Activated CD8-positive, alpha-beta memory T cell treated with anti-CD3 and anti-CD28 coated beads, Interleukin-2, amount 10 ng/mL, durations not matched to agents 7 days and 5 days (primary cell): ENCODE data around the gene RGS5. TPM values are rescaled to one million over a fixed set of nuclear protein-coding genes. Genes with fewer than 3 reads are reported as not detected.

Source experiments
- ATAC-seq: fragments of 150-1000 bp; cut with Tn5 transposase; one replicate; pipeline ENCODE4 v1.10.0; 2021; ENCODE audit warnings: moderate library complexity
- CTCF ChIA-PET: fragments of 350-600 bp; sonication (Branson Sonifier 250); formaldehyde crosslinking; loops from one replicate; lab custom pipeline; 2021; ENCODE audit warnings: antibody characterized with exemption; lab: Charles Lee
- DNase-seq: peaks from one replicate; pipeline ENCODE4 v3.0.0-alpha.2; 2020
- H3K27ac Mint-ChIP-seq: one replicate; pipeline ENCODE4 v1.8.0; 2021; ENCODE audit warnings: mild to moderate bottlenecking, mixed read lengths
- H3K27me3 Mint-ChIP-seq: one replicate; pipeline ENCODE4 v1.8.0; 2021; ENCODE audit warnings: mixed read lengths
- H3K36me3 Mint-ChIP-seq: one replicate; pipeline ENCODE4 v1.8.0; 2021; ENCODE audit warnings: mild to moderate bottlenecking, mixed read lengths
- H3K4me1 Mint-ChIP-seq: one replicate; pipeline ENCODE4 v1.8.0; 2021; ENCODE audit warnings: mixed read lengths
- H3K4me3 Mint-ChIP-seq: one replicate; pipeline ENCODE4 v1.8.0; 2021; ENCODE audit warnings: mild to moderate bottlenecking, moderate library complexity, mixed read lengths
- H3K9me3 Mint-ChIP-seq: one replicate; pipeline ENCODE4 v1.8.0; 2022; ENCODE audit warnings: low read depth, mixed read lengths
- total RNA-seq, 2 experiments: library from RNA; stranded (reverse); gene quantifications; one replicate each; pipeline ENCODE4 v1.2.3, GENCODE V29; 2021

The RGS5 gene
- total RNA-seq, 2 experiments from 2014 or later = 3.1 to 3.7 TPM

GRCh38 chr1:163173121-163173520 lies 29.6 kb downstream of the RGS5 start:
- no peak for ATAC-seq
- H3K4me3 Mint-ChIP-seq = no peak overlapping the region

DNA sequence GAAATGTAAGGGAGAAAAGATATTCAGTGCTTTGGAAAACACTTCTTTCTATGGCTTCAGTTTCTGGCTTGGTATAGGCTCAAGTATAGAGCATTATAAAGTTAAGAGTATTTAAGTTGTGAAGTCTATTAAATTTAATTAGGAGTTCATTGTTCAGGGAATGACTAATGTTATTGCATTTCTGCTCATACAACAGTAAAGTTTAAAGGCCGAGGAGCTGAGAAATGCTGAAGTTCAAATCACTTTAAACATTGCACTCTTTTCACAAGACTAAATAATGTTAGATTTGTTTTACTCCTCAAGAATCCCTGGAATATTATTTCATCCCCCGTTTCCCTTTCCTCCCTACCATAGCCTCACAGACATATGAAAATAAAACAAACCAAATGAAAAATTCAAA lies 30.1 kb downstream of the RGS5 start:
- Mint-ChIP-seq H3K4me3 (no peak overlapping the region), H3K27ac (no peak overlapping the region), H3K4me1 (no peaks in the 10 kb centered on the region), H3K9me3 (no peaks in the 10 kb centered on the region), H3K27me3 (no peaks in the 10 kb centered on the region), H3K36me3 (no peaks in the 10 kb centered on the region)
- CTCF ChIA-PET = no interaction called here
- no peak for DNase-seq
- ATAC-seq = no peak

More at GRCh38 chr1:163173121-163173520, 29.6 kb downstream of the RGS5 start:
- Mint-ChIP-seq H3K4me1 (no peaks in the 10 kb centered on the region), H3K27ac (no peak overlapping the region), H3K36me3 (no peaks in the 10 kb centered on the region), H3K27me3 (no peaks in the 10 kb centered on the region), H3K9me3 (no peaks in the 10 kb centered on the region)
- CTCF ChIA-PET = no interaction called here
- no peak for DNase-seq

GRCh38 chr1:163171826-163172225 lies 30.9 kb downstream of the RGS5 start:
- no peak overlapping the region for H3K4me3 Mint-ChIP-seq
- H3K36me3 Mint-ChIP-seq = no peaks in the 10 kb centered on the region
- no peaks in the 10 kb centered on the region for H3K4me1 Mint-ChIP-seq
- H3K27me3 Mint-ChIP-seq = no peaks in the 10 kb centered on the region
- CTCF ChIA-PET = no interaction called here
- no peak for DNase-seq
- no peaks in the 10 kb centered on the region for H3K9me3 Mint-ChIP-seq
- no peak overlapping the region for H3K27ac Mint-ChIP-seq
- no peak for ATAC-seq

- H3K27me3 Mint-ChIP-seq = no peaks in the 10 kb centered on the region
- CTCF ChIA-PET = no interaction called here
- no peaks in the 10 kb centered on the region for H3K9me3 Mint-ChIP-seq
- DNase-seq (no peak), ATAC-seq (no peak)
- H3K4me1 Mint-ChIP-seq = no peaks in the 10 kb centered on the region
- no peak overlapping the region for H3K4me3 Mint-ChIP-seq
- H3K27ac Mint-ChIP-seq = no peak overlapping the region
- H3K36me3 Mint-ChIP-seq = no peaks in the 10 kb centered on the region
These were observed 31.6 kb downstream of the RGS5 start for GRCh38 chr1:163170975-163171676.

- H3K36me3 Mint-ChIP-seq = no peaks in the 10 kb centered on the region
- no peak overlapping the region for H3K4me3 Mint-ChIP-seq
- H3K27me3 Mint-ChIP-seq = no peaks in the 10 kb centered on the region
- H3K9me3 Mint-ChIP-seq = no peaks in the 10 kb centered on the region
- ATAC-seq = no peak
- CTCF ChIA-PET = no interaction called here
- no peak for DNase-seq
- H3K27ac Mint-ChIP-seq = no peak overlapping the region
- H3K4me1 Mint-ChIP-seq = no peaks in the 10 kb centered on the region
These were observed 32.4 kb downstream of the RGS5 start for GRCh38 chr1:163170331-163170730.

- no peak overlapping the region for H3K27ac Mint-ChIP-seq
These were observed 33.2 kb downstream of the RGS5 start for GRCh38 chr1:163169553-163169952.

DNA sequence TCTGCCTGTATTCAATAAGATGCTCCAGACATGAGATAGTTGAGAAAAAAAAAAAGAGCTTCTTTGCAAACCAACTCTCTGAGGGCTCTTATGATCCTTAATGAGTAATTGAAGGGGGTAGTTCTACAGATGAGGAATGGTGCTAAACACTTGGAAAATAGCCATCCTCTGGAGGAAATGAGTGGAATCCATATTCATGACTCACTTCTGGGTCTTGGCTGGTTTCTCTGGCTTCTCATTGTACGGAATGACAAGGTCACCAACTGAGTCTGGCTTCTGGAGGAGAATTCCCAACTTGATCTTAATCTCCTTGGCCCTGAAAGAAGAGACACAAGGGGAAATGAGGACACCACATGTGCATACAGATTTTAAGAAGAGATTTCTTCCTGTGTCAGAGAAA lies 34.7 kb downstream of the RGS5 start:
- H3K36me3 Mint-ChIP-seq = no peaks in the 10 kb centered on the region
- ATAC-seq = no peak
- H3K27ac Mint-ChIP-seq = no peak overlapping the region
- no peaks in the 10 kb centered on the region for H3K27me3 Mint-ChIP-seq
- CTCF ChIA-PET = interaction anchor here (0.9 kb wide), 1 partner anchor 319 kb away, joined by 3 read pairs; no protein-coding TSS in a partner anchor
- H3K9me3 Mint-ChIP-seq = no peaks in the 10 kb centered on the region
- no peak overlapping the region for H3K4me3 Mint-ChIP-seq
- H3K4me1 Mint-ChIP-seq = no peaks in the 10 kb centered on the region
- no peak for DNase-seq

More at GRCh38 chr1:163169553-163169952, 33.2 kb downstream of the RGS5 start:
- Mint-ChIP-seq H3K36me3 (no peaks in the 10 kb centered on the region), H3K4me3 (no peak overlapping the region), H3K9me3 (no peaks in the 10 kb centered on the region), H3K27me3 (no peaks in the 10 kb centered on the region), H3K4me1 (no peaks in the 10 kb centered on the region)
- ATAC-seq = no peak
- no peak for DNase-seq
- CTCF ChIA-PET = no interaction called here

GRCh38 chr1:163166886-163167555 lies 35.7 kb downstream of the RGS5 start:
- Mint-ChIP-seq H3K27me3 (no peaks in the 10 kb centered on the region), H3K9me3 (no peaks in the 10 kb centered on the region), H3K27ac (no peak overlapping the region), H3K4me1 (no peaks in the 10 kb centered on the region), H3K36me3 (no peaks in the 10 kb centered on the region), H3K4me3 (no peak overlapping the region)
- ATAC-seq (no peak), DNase-seq (no peak)
- CTCF ChIA-PET = interaction anchor here (0.9 kb wide), 1 partner anchor 318 kb away, joined by 3 read pairs; no protein-coding TSS in a partner anchor

DNA sequence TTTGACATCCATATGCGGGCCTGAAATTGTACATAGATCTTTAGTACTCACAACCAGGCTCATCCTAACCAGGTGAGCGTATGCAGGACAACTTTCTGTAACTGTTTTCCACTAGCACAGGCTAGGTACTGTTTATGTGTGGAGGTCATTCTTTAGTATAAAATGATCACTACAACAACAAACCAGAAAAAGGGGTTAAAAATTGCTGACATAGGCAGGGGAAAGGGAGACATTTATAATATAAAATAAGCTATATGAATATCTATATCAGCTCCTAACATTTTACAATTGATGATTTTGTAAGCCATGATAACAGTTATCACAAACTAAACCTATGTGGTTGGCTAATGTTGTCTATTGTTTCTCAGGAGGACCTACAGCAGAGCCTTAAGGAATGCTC lies 37.6 kb downstream of the RGS5 start:
- Mint-ChIP-seq H3K36me3 (no peaks in the 10 kb centered on the region), H3K27ac (no peak overlapping the region), H3K4me3 (no peak overlapping the region), H3K4me1 (no peaks in the 10 kb centered on the region), H3K9me3 (no peaks in the 10 kb centered on the region), H3K27me3 (no peaks in the 10 kb centered on the region)
- CTCF ChIA-PET = no interaction called here
- DNase-seq (no peak), ATAC-seq (no peak)

GRCh38 chr1:163163881-163164582 lies 38.7 kb downstream of the RGS5 start:
- CTCF ChIA-PET = interaction anchor here (0.6 kb wide), 1 partner anchor 44 kb away, joined by 3 read pairs; no protein-coding TSS in a partner anchor
- no peak overlapping the region for H3K4me3 Mint-ChIP-seq
- ATAC-seq = no peak
- H3K36me3 Mint-ChIP-seq = no peaks in the 10 kb centered on the region
- DNase-seq = no peak
- H3K4me1 Mint-ChIP-seq = no peaks in the 10 kb centered on the region
- H3K9me3 Mint-ChIP-seq = no peaks in the 10 kb centered on the region
- H3K27me3 Mint-ChIP-seq = no peaks in the 10 kb centered on the region
- H3K27ac Mint-ChIP-seq = no peak overlapping the region

GRCh38 chr1:163163163-163163562 lies 39.6 kb downstream of the RGS5 start:
- Mint-ChIP-seq H3K27ac (no peak overlapping the region), H3K4me1 (no peaks in the 10 kb centered on the region), H3K4me3 (no peak overlapping the region), H3K36me3 (no peaks in the 10 kb centered on the region), H3K27me3 (no peaks in the 10 kb centered on the region), H3K9me3 (peaks cover under 1% of the 10 kb centered on the region)
- ATAC-seq = no peak
- DNase-seq = no peak
- CTCF ChIA-PET = no interaction called here

GRCh38 chr1:163162381-163162914 lies 40.3 kb downstream of the RGS5 start:
- no peaks in the 10 kb centered on the region for H3K36me3 Mint-ChIP-seq
- DNase-seq (no peak), ATAC-seq (no peak)
- no peaks in the 10 kb centered on the region for H3K4me1 Mint-ChIP-seq
- H3K4me3 Mint-ChIP-seq = no peak overlapping the region
- CTCF ChIA-PET = no interaction called here
- H3K9me3 Mint-ChIP-seq = peaks cover 2% of the 10 kb centered on the region
- H3K27me3 Mint-ChIP-seq = no peaks in the 10 kb centered on the region
- no peak overlapping the region for H3K27ac Mint-ChIP-seq

DNA sequence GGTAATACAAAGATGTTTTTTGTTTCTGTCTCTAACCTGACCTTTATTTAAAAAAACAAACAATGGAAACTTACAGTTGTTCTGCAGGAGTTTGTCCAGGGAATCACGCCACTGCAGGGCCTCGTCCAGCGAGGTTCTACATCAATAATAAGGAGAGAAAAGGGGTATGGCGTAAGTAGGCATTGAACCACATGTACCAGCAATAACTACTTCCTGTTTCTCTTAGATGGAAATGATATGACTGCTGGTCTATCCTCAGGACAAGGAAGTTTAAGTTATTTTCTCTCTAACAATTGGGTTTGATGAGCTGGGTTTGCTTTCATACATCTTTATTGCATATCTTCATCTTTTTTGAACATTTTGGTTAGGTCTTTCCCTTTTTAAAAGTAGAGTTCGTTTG lies 40.9 kb downstream of the RGS5 start:
- no peaks in the 10 kb centered on the region for H3K36me3 Mint-ChIP-seq
- no peak overlapping the region for H3K4me3 Mint-ChIP-seq
- CTCF ChIA-PET = no interaction called here
- no peaks in the 10 kb centered on the region for H3K4me1 Mint-ChIP-seq
- ATAC-seq (no peak), DNase-seq (no peak)
- H3K9me3 Mint-ChIP-seq = peaks cover 2% of the 10 kb centered on the region
- no peaks in the 10 kb centered on the region for H3K27me3 Mint-ChIP-seq
- no peak overlapping the region for H3K27ac Mint-ChIP-seq
